MCF 10A (cell line): ENCODE data around the gene ULK4. TPM values are rescaled to one million over a fixed set of nuclear protein-coding genes. Genes with fewer than 3 reads are reported as not detected.

Experiments
- BruUV-seq: library from RNA; stranded (reverse); fragments of 400-500 nt; replicated peaks from 2 replicates; lab custom pipeline; 2021; lab: Mats Ljungman, UMichigan
- CTCF ChIA-PET: fragments of 300-600 bp; sonication (Branson Sonifier 250); formaldehyde crosslinking; extraction: SDS; loops from one replicate; lab custom pipeline; 2021; ENCODE audit warnings: antibody characterized with exemption, inconsistent platforms; lab: Yijun Ruan, JAX
- POLR2A ChIA-PET: fragments of 300-600, 350-650 bp; sonication (Branson Sonifier 250); formaldehyde crosslinking; extraction: SDS; loops from one replicate; lab custom pipeline; 2020; ENCODE audit warnings: antibody characterized with exemption, inconsistent platforms; lab: Yijun Ruan, JAX
- DNase-seq: peaks from one replicate; pipeline ENCODE4 v3.0.0-alpha.2; 2018; ENCODE audit not compliant: unreplicated experiment
- H3K27ac Mint-ChIP-seq: one replicate; pipeline ENCODE4 v1.8.0; 2022; ENCODE audit warnings: mild to moderate bottlenecking, low read depth, mixed read lengths; ENCODE audit not compliant: unreplicated experiment
- H3K27me3 Mint-ChIP-seq: one replicate; pipeline ENCODE4 v1.8.0; 2022; ENCODE audit warnings: mixed read lengths; ENCODE audit not compliant: insufficient read depth, unreplicated experiment
- H3K36me3 Mint-ChIP-seq: one replicate; pipeline ENCODE4 v1.8.0; 2022; ENCODE audit warnings: mild to moderate bottlenecking, moderate library complexity, mixed read lengths; ENCODE audit not compliant: insufficient read depth, unreplicated experiment
- H3K4me1 Mint-ChIP-seq: one replicate; pipeline ENCODE4 v1.8.0; 2022; ENCODE audit warnings: mixed read lengths; ENCODE audit not compliant: insufficient read depth, unreplicated experiment
- H3K4me3 Mint-ChIP-seq: one replicate; pipeline ENCODE4 v1.8.0; 2022; ENCODE audit warnings: mild to moderate bottlenecking, moderate library complexity, mixed read lengths; ENCODE audit not compliant: unreplicated experiment
- H3K9me3 Mint-ChIP-seq: one replicate; pipeline ENCODE4 v1.8.0; 2022; ENCODE audit warnings: mixed read lengths; ENCODE audit not compliant: unreplicated experiment
- intact Hi-C: fragments of 100-400 bp; cut with micrococcal nuclease; formaldehyde crosslinking; loops from 2 replicates; pipeline ENCODE4 v1.14.1; 2022
- total RNA-seq: library from RNA; stranded (reverse); gene quantifications from 2 replicates; pipeline ENCODE4 v1.2.3, GENCODE V29; 2022
- TF ChIP-seq, protein P1 (sequence below): fragments of 200-600 bp; IDR thresholded peaks from one replicate; pipeline ENCODE4 v1.8.0; 2022; ENCODE audit warnings: antibody characterized with exemption, mild to moderate bottlenecking; ENCODE audit not compliant: unreplicated experiment

The ULK4 gene
- total RNA-seq, 1 experiment from 2014 or later: 7.8 TPM

DNA sequence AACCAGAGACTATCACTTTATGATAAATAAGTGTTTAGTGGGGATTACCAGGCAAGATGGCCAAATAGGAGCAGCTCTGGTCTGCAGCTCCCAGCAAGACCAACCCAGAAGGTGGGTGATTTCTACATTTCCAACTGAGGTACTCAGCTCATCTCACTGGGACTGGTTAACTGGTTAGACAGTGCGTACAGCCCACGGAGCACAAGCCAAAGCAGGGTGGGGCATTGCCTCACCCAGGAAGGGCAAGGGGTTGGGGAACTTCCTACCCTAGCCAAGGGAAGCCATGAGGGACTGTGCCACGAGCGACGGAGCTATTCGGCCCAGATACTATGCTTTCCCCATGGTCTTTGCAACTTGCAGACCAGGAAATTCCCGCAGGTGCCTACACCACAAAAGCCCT, 591.6 kb downstream of the ULK4 start:
- intact Hi-C loops: no loop called here
- CTCF ChIA-PET: no interaction called here
- no peak overlapping the region for H3K4me3 Mint-ChIP-seq
- TF ChIP-seq, protein P1, sequence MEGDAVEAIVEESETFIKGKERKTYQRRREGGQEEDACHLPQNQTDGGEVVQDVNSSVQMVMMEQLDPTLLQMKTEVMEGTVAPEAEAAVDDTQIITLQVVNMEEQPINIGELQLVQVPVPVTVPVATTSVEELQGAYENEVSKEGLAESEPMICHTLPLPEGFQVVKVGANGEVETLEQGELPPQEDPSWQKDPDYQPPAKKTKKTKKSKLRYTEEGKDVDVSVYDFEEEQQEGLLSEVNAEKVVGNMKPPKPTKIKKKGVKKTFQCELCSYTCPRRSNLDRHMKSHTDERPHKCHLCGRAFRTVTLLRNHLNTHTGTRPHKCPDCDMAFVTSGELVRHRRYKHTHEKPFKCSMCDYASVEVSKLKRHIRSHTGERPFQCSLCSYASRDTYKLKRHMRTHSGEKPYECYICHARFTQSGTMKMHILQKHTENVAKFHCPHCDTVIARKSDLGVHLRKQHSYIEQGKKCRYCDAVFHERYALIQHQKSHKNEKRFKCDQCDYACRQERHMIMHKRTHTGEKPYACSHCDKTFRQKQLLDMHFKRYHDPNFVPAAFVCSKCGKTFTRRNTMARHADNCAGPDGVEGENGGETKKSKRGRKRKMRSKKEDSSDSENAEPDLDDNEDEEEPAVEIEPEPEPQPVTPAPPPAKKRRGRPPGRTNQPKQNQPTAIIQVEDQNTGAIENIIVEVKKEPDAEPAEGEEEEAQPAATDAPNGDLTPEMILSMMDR: no peak
- H3K9me3 Mint-ChIP-seq: peaks cover 24% of the 10 kb centered on the region
- no peak for DNase-seq
- H3K27me3 Mint-ChIP-seq: peaks cover 10% of the 10 kb centered on the region
- H3K4me1 Mint-ChIP-seq: no peaks in the 10 kb centered on the region
- H3K27ac Mint-ChIP-seq: no peak overlapping the region
- BruUV-seq: no TSS peak
- POLR2A ChIA-PET: no interaction called here
- H3K36me3 Mint-ChIP-seq: peaks cover 7% of the 10 kb centered on the region

GRCh38 chr3:41369838-41370237, 592.1 kb downstream of the ULK4 start:
- ChIA-PET CTCF (no interaction called here), POLR2A (no interaction called here)
- no peak overlapping the region for H3K27ac Mint-ChIP-seq
- H3K4me1 Mint-ChIP-seq: no peaks in the 10 kb centered on the region
- H3K4me3 Mint-ChIP-seq: no peak overlapping the region
- intact Hi-C loops: no loop called here
- BruUV-seq: no TSS peak
- H3K9me3 Mint-ChIP-seq: peaks cover 24% of the 10 kb centered on the region
- TF ChIP-seq, protein P1: no peak
- H3K27me3 Mint-ChIP-seq: peaks cover 10% of the 10 kb centered on the region
- H3K36me3 Mint-ChIP-seq: peaks cover 7% of the 10 kb centered on the region
- no peak for DNase-seq

- intact Hi-C loops: no loop called here
- ChIA-PET POLR2A (no interaction called here), CTCF (interaction anchor here (0.6 kb wide), 1 partner anchor 153 kb away, joined by 4 read pairs; no protein-coding TSS in a partner anchor)
- Mint-ChIP-seq H3K36me3 (no peaks in the 10 kb centered on the region), H3K27ac (no peak overlapping the region), H3K4me1 (no peaks in the 10 kb centered on the region), H3K27me3 (no peaks in the 10 kb centered on the region), H3K4me3 (no peak overlapping the region), H3K9me3 (no peaks in the 10 kb centered on the region)
- TF ChIP-seq, protein P1: no peak
- DNase-seq: no peak
- BruUV-seq: no TSS peak
These were observed 595.9 kb downstream of the ULK4 start for GRCh38 chr3:41365973-41366372.

DNA sequence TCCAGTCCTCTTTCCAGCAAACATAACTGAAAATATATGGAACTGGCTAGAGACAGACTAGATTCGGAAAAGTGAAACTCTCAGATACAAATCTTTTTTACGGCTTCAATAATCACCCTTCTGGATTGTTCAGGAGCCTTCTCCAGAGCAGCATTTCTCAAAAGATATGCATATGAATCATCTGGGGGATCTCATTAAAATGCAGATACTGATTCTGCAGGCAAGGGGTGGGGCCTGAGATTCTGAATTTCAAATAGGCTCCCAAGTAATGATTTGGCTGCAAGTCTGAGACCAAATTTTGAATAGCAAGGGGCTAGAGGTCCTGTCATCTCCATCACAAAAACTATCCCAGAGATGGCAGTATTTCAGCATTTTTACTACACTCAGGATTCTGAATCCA, 597.2 kb downstream of the ULK4 start:
- POLR2A ChIA-PET: no interaction called here
- intact Hi-C loops: no loop called here
- no peak overlapping the region for H3K27ac Mint-ChIP-seq
- no peak for DNase-seq
- BruUV-seq: no TSS peak
- H3K27me3 Mint-ChIP-seq: no peaks in the 10 kb centered on the region
- no peaks in the 10 kb centered on the region for H3K36me3 Mint-ChIP-seq
- H3K9me3 Mint-ChIP-seq: no peaks in the 10 kb centered on the region
- CTCF ChIA-PET: no interaction called here
- TF ChIP-seq, protein P1: no peak
- H3K4me3 Mint-ChIP-seq: no peak overlapping the region
- no peaks in the 10 kb centered on the region for H3K4me1 Mint-ChIP-seq
